SJCRH30 (cell line): ENCODE data around the gene TRAK2. TPM values are rescaled to one million over a fixed set of nuclear protein-coding genes. Genes with fewer than 3 reads are reported as not detected.
A peak's percentile ranks its signal among the peaks of the same experiment; 100 is the strongest.

Experiments
- DNase-seq, 2 experiments: peaks; one replicate each; pipeline ENCODE4 v3.0.0-alpha.2; 2015 to 2020
- H3K27ac ChIP-seq: fragments of 250-450 bp; sonication (Bioruptor Pico); 2 replicates; pipeline ENCODE4 v1.5.1; 2020; ENCODE audit warnings: mild to moderate bottlenecking, moderate library complexity
- H3K27me3 ChIP-seq: fragments of 250-450 bp; sonication (Bioruptor Pico); 2 replicates; pipeline ENCODE4 v1.5.1; 2020; ENCODE audit warnings: mild to moderate bottlenecking, moderate library complexity
- H3K36me3 ChIP-seq: fragments of 250-450 bp; sonication (Bioruptor Pico); 2 replicates; pipeline ENCODE4 v1.5.1; 2020; ENCODE audit warnings: mild to moderate bottlenecking, moderate library complexity
- H3K4me1 ChIP-seq: fragments of 250-450 bp; sonication (Bioruptor Pico); 2 replicates; pipeline ENCODE4 v1.5.1; 2020; ENCODE audit warnings: mild to moderate bottlenecking, moderate library complexity
- H3K4me3 ChIP-seq: fragments of 250-450 bp; sonication (Bioruptor Pico); 2 replicates; pipeline ENCODE4 v1.5.1; 2020; ENCODE audit warnings: mild to moderate bottlenecking, moderate library complexity
- H3K9me3 ChIP-seq: fragments of 250-450 bp; sonication (Bioruptor Pico); replicated peaks from 2 replicates; pipeline ENCODE4 v1.5.1; 2020; ENCODE audit warnings: mild to moderate bottlenecking, moderate library complexity
- total RNA-seq: library from RNA; depleted of rRNA; stranded (reverse); fragments of >200 nt; shearing (Covaris generic); gene quantifications from 2 replicates; pipeline ENCODE4 v1.2.3, GENCODE V29; 2014

TRAK2 gene
- total RNA-seq, 1 experiment from 2014 or later = 15.3 TPM

- peak overlapping the region; percentile 75 for H3K27ac ChIP-seq
- H3K9me3 ChIP-seq = no peaks in the 10 kb centered on the region
- no peaks in the 10 kb centered on the region for H3K27me3 ChIP-seq
- peak; percentile 35 to 72 for DNase-seq
- H3K4me1 ChIP-seq = peaks cover 26% of the 10 kb centered on the region
- no peak overlapping the region for H3K4me3 ChIP-seq
- H3K36me3 ChIP-seq = peaks cover 7% of the 10 kb centered on the region
Measured at GRCh38 chr2:201466050-201466675, 14.9 kb upstream of the TRAK2 start.

GRCh38 chr2:201465524-201465971, 14.3 kb upstream of the TRAK2 start:
- Histone ChIP-seq H3K27ac (peak overlapping the region; percentile 75), H3K4me1 (peaks cover 26% of the 10 kb centered on the region), H3K36me3 (peaks cover 7% of the 10 kb centered on the region), H3K4me3 (no peak overlapping the region), H3K9me3 (no peaks in the 10 kb centered on the region), H3K27me3 (no peaks in the 10 kb centered on the region)
- peak; percentile 66 to 74 for DNase-seq

GRCh38 chr2:201464547-201464946, 13.3 kb upstream of the TRAK2 start:
- Histone ChIP-seq H3K27me3 (no peaks in the 10 kb centered on the region), H3K36me3 (peaks cover 7% of the 10 kb centered on the region), H3K27ac (no peak overlapping the region), H3K9me3 (no peaks in the 10 kb centered on the region), H3K4me1 (peaks cover 26% of the 10 kb centered on the region), H3K4me3 (no peak overlapping the region)
- DNase-seq = no peak

- Histone ChIP-seq H3K27ac (no peak overlapping the region), H3K9me3 (no peaks in the 10 kb centered on the region), H3K4me1 (peaks cover 5% of the 10 kb centered on the region), H3K36me3 (peaks cover 4% of the 10 kb centered on the region), H3K4me3 (no peak overlapping the region), H3K27me3 (no peaks in the 10 kb centered on the region)
- no peak for DNase-seq
Measured at GRCh38 chr2:201460532-201460931, 9.3 kb upstream of the TRAK2 start.

- H3K9me3 ChIP-seq = no peaks in the 10 kb centered on the region
- peaks cover 4% of the 10 kb centered on the region for H3K36me3 ChIP-seq
- no peak for DNase-seq
- H3K4me3 ChIP-seq = no peak overlapping the region
- H3K4me1 ChIP-seq = peaks cover 6% of the 10 kb centered on the region; the same call in 1 of the 2 replicates
- no peak overlapping the region for H3K27ac ChIP-seq
- H3K27me3 ChIP-seq = no peaks in the 10 kb centered on the region
Measured at GRCh38 chr2:201458381-201458780, 7.1 kb upstream of the TRAK2 start.

GRCh38 chr2:201452922-201453643, 1.8 kb upstream of the TRAK2 start:
- Histone ChIP-seq H3K27me3 (no peaks in the 10 kb centered on the region), H3K9me3 (no peaks in the 10 kb centered on the region), H3K4me1 (peaks cover 9% of the 10 kb centered on the region; the same call in 1 of the 2 replicates), H3K27ac (peak overlapping the region; percentile 80), H3K36me3 (no peaks in the 10 kb centered on the region), H3K4me3 (peak overlapping the region; percentile 81)
- DNase-seq = peak; percentile 26 to 70

GRCh38 chr2:201452058-201452921, 1.0 kb upstream of the TRAK2 start:
- Histone ChIP-seq H3K36me3 (no peaks in the 10 kb centered on the region), H3K27me3 (no peaks in the 10 kb centered on the region), H3K9me3 (no peaks in the 10 kb centered on the region), H3K27ac (peak overlapping the region; percentile 80), H3K4me1 (peaks cover 15% of the 10 kb centered on the region), H3K4me3 (peak overlapping the region; percentile 81)
- peak in 1 of 2 experiments; percentile 49 for DNase-seq

GRCh38 chr2:201450954-201451291, 335 bp downstream of the TRAK2 start:
- no peaks in the 10 kb centered on the region for H3K9me3 ChIP-seq
- peak in 1 of 2 experiments; percentile 55 for DNase-seq
- H3K27me3 ChIP-seq = no peaks in the 10 kb centered on the region
- no peaks in the 10 kb centered on the region for H3K36me3 ChIP-seq
- peak overlapping the region; percentile 80 for H3K27ac ChIP-seq
- H3K4me3 ChIP-seq = peak overlapping the region; percentile 81
- peaks cover 28% of the 10 kb centered on the region for H3K4me1 ChIP-seq

GRCh38 chr2:201448701-201449100, 2.6 kb downstream of the TRAK2 start:
- DNase-seq = no peak
- Histone ChIP-seq H3K9me3 (no peaks in the 10 kb centered on the region), H3K36me3 (no peaks in the 10 kb centered on the region)

GRCh38 chr2:201448061-201448460, 3.2 kb downstream of the TRAK2 start:
- Histone ChIP-seq H3K4me1 (peaks cover 33% of the 10 kb centered on the region), H3K27me3 (no peaks in the 10 kb centered on the region), H3K9me3 (no peaks in the 10 kb centered on the region), H3K27ac (no peak overlapping the region), H3K4me3 (no peak overlapping the region), H3K36me3 (no peaks in the 10 kb centered on the region)
- DNase-seq = no peak

More at GRCh38 chr2:201448701-201449100, 2.6 kb downstream of the TRAK2 start:
- Histone ChIP-seq H3K27me3 (no peaks in the 10 kb centered on the region), H3K4me3 (no peak overlapping the region), H3K4me1 (peaks cover 40% of the 10 kb centered on the region), H3K27ac (no peak overlapping the region)

- H3K27ac ChIP-seq = no peak overlapping the region
- H3K4me3 ChIP-seq = no peak overlapping the region
- no peaks in the 10 kb centered on the region for H3K27me3 ChIP-seq
- no peaks in the 10 kb centered on the region for H3K36me3 ChIP-seq
- DNase-seq = peak; percentile 10 to 60
- H3K9me3 ChIP-seq = no peaks in the 10 kb centered on the region
- peaks cover 33% of the 10 kb centered on the region for H3K4me1 ChIP-seq
Measured at GRCh38 chr2:201447086-201447485, 4.2 kb downstream of the TRAK2 start.

- no peaks in the 10 kb centered on the region for H3K9me3 ChIP-seq
- DNase-seq = peak in 1 of 2 experiments; percentile 43
- H3K36me3 ChIP-seq = no peaks in the 10 kb centered on the region
- peak overlapping the region; percentile 27; the same call in 1 of the 2 replicates for H3K27ac ChIP-seq
- H3K4me3 ChIP-seq = no peak overlapping the region
- H3K27me3 ChIP-seq = no peaks in the 10 kb centered on the region
- H3K4me1 ChIP-seq = peaks cover 33% of the 10 kb centered on the region
Measured at GRCh38 chr2:201444746-201445465, 6.4 kb downstream of the TRAK2 start.

- Histone ChIP-seq H3K36me3 (no peaks in the 10 kb centered on the region), H3K9me3 (no peaks in the 10 kb centered on the region), H3K27me3 (no peaks in the 10 kb centered on the region)
Measured at GRCh38 chr2:201441409-201441808, 9.8 kb downstream of the TRAK2 start.

GRCh38 chr2:201440182-201440581, 11.1 kb downstream of the TRAK2 start:
- H3K36me3 ChIP-seq = no peaks in the 10 kb centered on the region
- peaks cover 9% of the 10 kb centered on the region for H3K4me1 ChIP-seq
- H3K27ac ChIP-seq = no peak overlapping the region

More at GRCh38 chr2:201441409-201441808, 9.8 kb downstream of the TRAK2 start:
- Histone ChIP-seq H3K4me3 (no peak overlapping the region), H3K4me1 (peaks cover 19% of the 10 kb centered on the region), H3K27ac (no peak overlapping the region)
- DNase-seq = no peak

More at GRCh38 chr2:201440182-201440581, 11.1 kb downstream of the TRAK2 start:
- Histone ChIP-seq H3K27me3 (no peaks in the 10 kb centered on the region), H3K4me3 (no peak overlapping the region), H3K9me3 (no peaks in the 10 kb centered on the region)
- no peak for DNase-seq
